Suprapubic skin (tissue), 4 donors: ENCODE data around the gene BOLL.

Experiments
- EP300 ChIP-seq: sonication (generic); formaldehyde crosslinking; IDR thresholded peaks from one replicate; pipeline ENCODE4 v1.6.1; 2017; ENCODE audit warnings: antibody characterized with exemption
- POLR2A ChIP-seq, 2 donors: fragments of 450-650 bp; IDR thresholded peaks; one replicate each; pipeline ENCODE4 v1.6.1; 2017; ENCODE audit warnings: antibody characterized with exemption in 2 of 2, mild to moderate bottlenecking in 2 of 2, moderate library complexity in 2 of 2
- POLR2AphosphoS5 ChIP-seq, 3 donors: sonication (generic); formaldehyde crosslinking; IDR thresholded peaks; one replicate each; pipeline ENCODE4 v1.6.1; 2017; ENCODE audit warnings: antibody characterized with exemption in 3 of 3
- TF ChIP-seq, protein P1 (sequence below), 2 donors: fragments of 200-600 bp in 1 of 2; fragments of 450-650 bp in 1 of 2; sonication (generic) in 1 of 2; IDR thresholded peaks; one replicate each; pipeline ENCODE4 v1.5.1; 2016 to 2019; ENCODE audit warnings: antibody characterized with exemption in 2 of 2, mild to moderate bottlenecking in 1 of 2, moderate library complexity in 1 of 2

DNA sequence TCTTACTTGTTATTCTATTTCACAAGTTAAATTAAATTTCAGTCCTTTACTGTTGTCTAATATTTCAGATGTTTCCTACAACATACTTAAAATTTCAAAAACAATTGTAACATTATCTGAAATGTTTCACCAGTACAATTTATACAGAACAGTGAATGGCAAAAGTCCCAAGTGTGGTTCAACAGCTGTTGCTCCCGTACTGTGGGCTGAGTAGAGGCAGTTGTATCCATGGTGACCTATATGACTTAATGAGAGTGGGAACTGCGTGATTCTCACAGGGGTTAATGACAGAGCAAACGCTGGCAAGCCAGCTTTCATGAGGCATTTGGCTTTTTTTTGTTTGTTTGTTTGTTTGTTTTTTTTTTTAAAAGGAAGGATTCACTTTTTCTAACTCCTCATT lies 13.9 kb upstream of the BOLL start:
- TF ChIP-seq, protein P1, sequence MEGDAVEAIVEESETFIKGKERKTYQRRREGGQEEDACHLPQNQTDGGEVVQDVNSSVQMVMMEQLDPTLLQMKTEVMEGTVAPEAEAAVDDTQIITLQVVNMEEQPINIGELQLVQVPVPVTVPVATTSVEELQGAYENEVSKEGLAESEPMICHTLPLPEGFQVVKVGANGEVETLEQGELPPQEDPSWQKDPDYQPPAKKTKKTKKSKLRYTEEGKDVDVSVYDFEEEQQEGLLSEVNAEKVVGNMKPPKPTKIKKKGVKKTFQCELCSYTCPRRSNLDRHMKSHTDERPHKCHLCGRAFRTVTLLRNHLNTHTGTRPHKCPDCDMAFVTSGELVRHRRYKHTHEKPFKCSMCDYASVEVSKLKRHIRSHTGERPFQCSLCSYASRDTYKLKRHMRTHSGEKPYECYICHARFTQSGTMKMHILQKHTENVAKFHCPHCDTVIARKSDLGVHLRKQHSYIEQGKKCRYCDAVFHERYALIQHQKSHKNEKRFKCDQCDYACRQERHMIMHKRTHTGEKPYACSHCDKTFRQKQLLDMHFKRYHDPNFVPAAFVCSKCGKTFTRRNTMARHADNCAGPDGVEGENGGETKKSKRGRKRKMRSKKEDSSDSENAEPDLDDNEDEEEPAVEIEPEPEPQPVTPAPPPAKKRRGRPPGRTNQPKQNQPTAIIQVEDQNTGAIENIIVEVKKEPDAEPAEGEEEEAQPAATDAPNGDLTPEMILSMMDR (IDR thresholded peaks at IDR 0.05) = no peak
- no peak for TF ChIP-seq POLR2A (IDR thresholded peaks at IDR 0.05)
- TF ChIP-seq POLR2AphosphoS5 (IDR thresholded peaks at IDR 0.05) = no peak
- no peak for TF ChIP-seq EP300
